HCT116 (cell line): Measurements from ENCODE around the gene CUL4A. TPM values are rescaled to one million over a fixed set of nuclear protein-coding genes. Genes with fewer than 3 reads are reported as not detected.

Source experiments
- ATAC-seq: fragments of 200-7000 bp; cut with Tn5 transposase; 2 replicates; pipeline ENCODE4 v1.9.1; 2020; ENCODE audit warnings: mild to moderate bottlenecking, moderate library complexity
- BruUV-seq: library from RNA; stranded (reverse); fragments of 400-500 nt; replicated peaks from 2 replicates; lab custom pipeline; 2021; lab: Mats Ljungman, UMichigan
- CTCF ChIA-PET: fragments of 300-600 bp; sonication (Branson Sonifier 250); formaldehyde crosslinking; loops from one replicate; lab custom pipeline; 2021; ENCODE audit warnings: antibody characterized with exemption; lab: Charles Lee
- POLR2A ChIA-PET: fragments of 300-600, 350-600 bp; sonication (Branson Sonifier 250); formaldehyde crosslinking; loops from one replicate; lab custom pipeline; 2021; ENCODE audit warnings: antibody characterized with exemption; lab: Charles Lee
- RAD21 ChIA-PET, 2 experiments: fragments of 300-600 bp; sonication (Branson Sonifier 250); formaldehyde crosslinking; loops; one replicate each; lab custom pipeline; 2023; ENCODE audit warnings: low total read pairs in 2 of 2; ENCODE audit not compliant: uncharacterized antibody in 2 of 2, unreplicated experiment in 2 of 2, low non-redundant PET in 1 of 2; lab: Charles Lee
- DNase-seq: peaks from one replicate; pipeline ENCODE4 v3.0.0-alpha.2; 2010; ENCODE audit warnings: low read depth, low spot score
- H2AFZ ChIP-seq: fragments of 200-600 bp; shearing (Covaris generic), sonication (generic); 2 replicates; pipeline ENCODE4 v1.6.1; 2017; ENCODE audit warnings: low read depth, mixed run types, mixed read lengths, antibody characterized with exemption, low read length; ENCODE audit not compliant: poor library complexity, severe bottlenecking
- H3K27ac ChIP-seq: 2 replicates; pipeline ENCODE4 v1.5.1; 2012; ENCODE audit warnings: low read depth, low read length
- H3K27me3 ChIP-seq: fragments of 200-600 bp; sonication (generic); 2 replicates; pipeline ENCODE4 v1.6.1; 2016; ENCODE audit warnings: mixed run types, low read length, mixed read lengths; ENCODE audit not compliant: insufficient read depth
- H3K36me3 ChIP-seq, 2 experiments: fragments of 200-500 bp in 1 of 2; fragments of 200-600 bp in 1 of 2; sonication (Bioruptor generic) in 1 of 2; sonication (generic) in 1 of 2; 2 replicates each; pipeline versions ENCODE4 v1.5.1 to v1.6.1; 2014 to 2016; ENCODE audit warnings: low read length in 2 of 2, inconsistent platforms in 1 of 2, mixed read lengths in 1 of 2, mixed run types in 1 of 2; ENCODE audit not compliant: insufficient read depth in 2 of 2, control insufficient read depth in 1 of 2
- H3K4me1 ChIP-seq, 2 experiments: fragments of 200-600 bp in 1 of 2; sonication (generic) in 1 of 2; 2 replicates each; pipeline versions ENCODE4 v1.5.1 to v1.6.1; 2012 to 2017; ENCODE audit warnings: low read length in 2 of 2, inconsistent platforms in 1 of 2, mild to moderate bottlenecking in 1 of 2, mixed read lengths in 1 of 2, mixed run types in 1 of 2, moderate library complexity in 1 of 2; ENCODE audit not compliant: insufficient read depth in 2 of 2, control insufficient read depth in 1 of 2
- H3K4me2 ChIP-seq: fragments of 200-600 bp; sonication (generic); 2 replicates; pipeline ENCODE4 v1.6.1; 2017; ENCODE audit warnings: mixed run types, low read length, mixed read lengths
- H3K4me3 ChIP-seq, 2 experiments: fragments of 200-600 bp in 1 of 2; sonication (generic) in 1 of 2; replicated peaks in 1 of 2; 2 replicates each; pipeline ENCODE4 v1.5.1; 2011 to 2016; ENCODE audit warnings: low read length in 2 of 2, control low read depth in 1 of 2, low read depth in 1 of 2, mild to moderate bottlenecking in 1 of 2, mixed read lengths in 1 of 2, mixed run types in 1 of 2
- H3K79me2 ChIP-seq: fragments of 200-600 bp; sonication (generic); 2 replicates; pipeline ENCODE4 v1.6.1; 2017; ENCODE audit warnings: mild to moderate bottlenecking, mixed run types, low read length, moderate library complexity, mixed read lengths; ENCODE audit not compliant: insufficient read depth
- H3K9ac ChIP-seq: fragments of 200-600 bp; sonication (generic); 2 replicates; pipeline ENCODE4 v1.6.1; 2016; ENCODE audit warnings: low read length, mixed read lengths
- H3K9me2 ChIP-seq: fragments of 200-600 bp; sonication (generic), shearing (Covaris generic); 2 replicates; pipeline ENCODE4 v1.6.1; 2017; ENCODE audit warnings: mixed run types, mild to moderate bottlenecking, moderate library complexity; ENCODE audit not compliant: insufficient read depth
- H3K9me3 ChIP-seq, 2 experiments: fragments of 200-500 bp in 1 of 2; fragments of 200-600 bp in 1 of 2; sonication (Bioruptor generic) in 1 of 2; sonication (generic) in 1 of 2; 2 replicates each; pipeline ENCODE4 v1.6.1; 2014 to 2017; ENCODE audit warnings: low read length in 2 of 2, mixed read lengths in 2 of 2, inconsistent platforms in 1 of 2, low read depth in 1 of 2, mild to moderate bottlenecking in 1 of 2, mixed run types in 1 of 2, moderate library complexity in 1 of 2; ENCODE audit not compliant: control insufficient read depth in 1 of 2, insufficient read depth in 1 of 2
- H4K20me1 ChIP-seq: fragments of 200-600 bp; sonication (generic), shearing (Covaris generic); 2 replicates; pipeline ENCODE4 v1.6.1; 2017; ENCODE audit warnings: mixed run types, mild to moderate bottlenecking, moderate library complexity; ENCODE audit not compliant: insufficient read depth
- CBX3 ChIP-seq: IDR thresholded peaks from 2 replicates; pipeline ENCODE4 v1.6.1; 2012; ENCODE audit warnings: low read depth
- EGR1 ChIP-seq: IDR thresholded peaks from 2 replicates; pipeline ENCODE4 v1.6.1; 2012; ENCODE audit warnings: low read depth
- ELF1 ChIP-seq: IDR thresholded peaks from 2 replicates; pipeline ENCODE4 v1.6.1; 2012; ENCODE audit warnings: low read depth, borderline replicate concordance
- EZH2 ChIP-seq: fragments of 200-600 bp; sonication (generic); IDR thresholded peaks from 2 replicates; pipeline ENCODE4 v1.6.1; 2017; ENCODE audit warnings: antibody characterized with exemption, mixed run types
- EZH2phosphoT487 ChIP-seq: fragments of 200-600 bp; IDR thresholded peaks from 2 replicates; pipeline ENCODE4 v1.6.1; 2018; ENCODE audit warnings: antibody characterized with exemption, borderline replicate concordance
- FOSL1 ChIP-seq: IDR thresholded peaks from 2 replicates; pipeline ENCODE4 v1.6.1; 2012; ENCODE audit warnings: low read depth
- JUND ChIP-seq: IDR thresholded peaks from 2 replicates; pipeline ENCODE4 v1.6.1; 2012
- POLR2A ChIP-seq: IDR thresholded peaks from 2 replicates; pipeline ENCODE4 v1.7.0; 2011; ENCODE audit warnings: borderline replicate concordance; ENCODE audit not compliant: insufficient read depth, insufficient read length; ENCODE audit errors: extremely low read depth
- SIN3A ChIP-seq: IDR thresholded peaks from 2 replicates; pipeline ENCODE4 v1.6.1; 2012; ENCODE audit warnings: low read depth
- SP1 ChIP-seq: IDR thresholded peaks from 2 replicates; pipeline ENCODE4 v1.6.1; 2012; ENCODE audit warnings: low read depth
- TCF7L2 ChIP-seq: IDR thresholded peaks from 2 replicates; pipeline ENCODE4 v1.7.0; 2011; ENCODE audit warnings: borderline replicate concordance, inconsistent platforms; ENCODE audit not compliant: insufficient read depth, insufficient read length; ENCODE audit errors: extremely low read depth
- YY1 ChIP-seq: IDR thresholded peaks from 2 replicates; pipeline ENCODE4 v1.6.1; 2011; ENCODE audit warnings: low read length, low read depth, moderate library complexity, mild to moderate bottlenecking; ENCODE audit not compliant: insufficient replicate concordance; ENCODE audit errors: extremely low read depth
- ZFX ChIP-seq: fragments of 450-650 bp; IDR thresholded peaks from 2 replicates; pipeline ENCODE4 v1.6.1; 2017
- ZNF274 ChIP-seq: fragments of 200-500 bp; sonication (Bioruptor generic); IDR thresholded peaks from 2 replicates; pipeline ENCODE4 v1.6.1; 2014; ENCODE audit warnings: mild to moderate bottlenecking, low read depth, low read length, inconsistent platforms
- intact Hi-C: fragments of 100-400 bp; cut with micrococcal nuclease; formaldehyde crosslinking; loops from 2 replicates; pipeline ENCODE4 v1.10.0; 2022
- total RNA-seq: library from RNA; stranded (reverse); gene quantifications from one replicate; pipeline ENCODE4 v1.2.1, GENCODE V29; 2021; ENCODE audit not compliant: unreplicated experiment
- TF ChIP-seq, protein P1 (sequence below): IDR thresholded peaks from 2 replicates; pipeline ENCODE4 v1.6.1; 2012
- TF ChIP-seq, protein P2 (sequence below): IDR thresholded peaks from 2 replicates; pipeline ENCODE4 v1.6.1; 2011; ENCODE audit warnings: mild to moderate bottlenecking, low read length, moderate library complexity; ENCODE audit not compliant: insufficient replicate concordance; ENCODE audit errors: extremely low read depth
- TF ChIP-seq, protein P3 (sequence below), 3 experiments: fragments of 200-600 bp in 1 of 3; sonication (generic) in 1 of 3; IDR thresholded peaks in 2 of 3; conservative IDR thresholded peaks in 1 of 3; 2 replicates each; pipeline ENCODE4 v1.5.1; 2012 to 2017; ENCODE audit warnings: low read depth in 2 of 3, low read length in 2 of 3, antibody characterized with exemption in 1 of 3, borderline replicate concordance in 1 of 3, control low read depth in 1 of 3, mild to moderate bottlenecking in 1 of 3, mixed read lengths in 1 of 3, mixed run types in 1 of 3, moderate library complexity in 1 of 3; ENCODE audit not compliant: insufficient read depth in 1 of 3
- TF ChIP-seq, protein P4 (sequence below): IDR thresholded peaks from 2 replicates; pipeline ENCODE4 v1.6.1; 2012
- TF ChIP-seq, protein P5 (sequence below): IDR thresholded peaks from 2 replicates; pipeline ENCODE4 v1.6.1; 2012; ENCODE audit warnings: low read depth

Gene CUL4A
- total RNA-seq, 1 experiment from 2014 or later = 76.5 TPM

DNA sequence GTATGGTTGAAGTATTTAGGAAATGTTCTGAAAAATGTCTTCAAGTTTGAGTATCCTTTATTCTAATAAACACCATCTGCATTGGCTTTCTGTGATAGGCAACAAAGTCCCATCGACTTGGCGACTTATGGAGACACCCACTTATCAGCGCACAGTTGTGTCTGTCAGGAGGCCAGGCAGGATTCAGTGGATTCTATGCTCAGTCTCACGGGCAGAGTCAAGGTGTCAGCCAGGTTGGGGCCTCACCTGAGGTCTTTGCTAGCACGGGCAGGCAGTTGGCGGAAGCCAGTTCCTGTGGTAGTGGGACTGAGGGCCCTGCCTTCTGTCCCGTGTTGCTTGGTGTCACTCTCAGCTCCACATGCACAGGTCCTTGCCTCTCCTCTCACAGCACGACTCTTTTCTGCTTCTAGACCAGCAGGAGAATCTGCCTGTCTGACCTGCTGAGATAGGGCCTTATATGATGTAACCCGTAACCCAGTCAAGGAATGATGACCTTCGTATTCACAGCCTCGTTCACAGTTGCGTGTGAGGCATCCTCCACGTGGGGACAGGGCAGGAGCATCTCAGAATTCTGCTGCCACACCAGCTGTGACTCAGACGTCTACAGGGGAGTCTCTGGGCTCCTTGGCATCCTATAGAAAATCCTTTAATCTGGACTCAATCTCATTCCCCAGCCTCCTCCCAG is 10.0 kb downstream of the CUL4A start:
- peaks cover 2 to 24% of the 10 kb centered on the region in 2 experiments; a peak in 2 of 4 replicates for H3K36me3 ChIP-seq
- no peaks in the 10 kb centered on the region for H3K27me3 ChIP-seq
- no peak for DNase-seq
- peaks cover 98% of the 10 kb centered on the region for H3K79me2 ChIP-seq
- CTCF ChIA-PET = no interaction called here
- H3K9me2 ChIP-seq = no peaks in the 10 kb centered on the region
- TF ChIP-seq ZFX (no peak), EZH2 (no peak), ZNF274 (no peak), JUND (no peak), SIN3A (no peak), POLR2A (no peak), EGR1 (no peak), ELF1 (no peak), SP1 (no peak), FOSL1 (no peak), CBX3 (no peak), EZH2phosphoT487 (no peak), YY1 (no peak), TCF7L2 (no peak)
- TF ChIP-seq, protein P1, sequence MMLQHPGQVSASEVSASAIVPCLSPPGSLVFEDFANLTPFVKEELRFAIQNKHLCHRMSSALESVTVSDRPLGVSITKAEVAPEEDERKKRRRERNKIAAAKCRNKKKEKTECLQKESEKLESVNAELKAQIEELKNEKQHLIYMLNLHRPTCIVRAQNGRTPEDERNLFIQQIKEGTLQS = no peak
- TF ChIP-seq, protein P2, sequence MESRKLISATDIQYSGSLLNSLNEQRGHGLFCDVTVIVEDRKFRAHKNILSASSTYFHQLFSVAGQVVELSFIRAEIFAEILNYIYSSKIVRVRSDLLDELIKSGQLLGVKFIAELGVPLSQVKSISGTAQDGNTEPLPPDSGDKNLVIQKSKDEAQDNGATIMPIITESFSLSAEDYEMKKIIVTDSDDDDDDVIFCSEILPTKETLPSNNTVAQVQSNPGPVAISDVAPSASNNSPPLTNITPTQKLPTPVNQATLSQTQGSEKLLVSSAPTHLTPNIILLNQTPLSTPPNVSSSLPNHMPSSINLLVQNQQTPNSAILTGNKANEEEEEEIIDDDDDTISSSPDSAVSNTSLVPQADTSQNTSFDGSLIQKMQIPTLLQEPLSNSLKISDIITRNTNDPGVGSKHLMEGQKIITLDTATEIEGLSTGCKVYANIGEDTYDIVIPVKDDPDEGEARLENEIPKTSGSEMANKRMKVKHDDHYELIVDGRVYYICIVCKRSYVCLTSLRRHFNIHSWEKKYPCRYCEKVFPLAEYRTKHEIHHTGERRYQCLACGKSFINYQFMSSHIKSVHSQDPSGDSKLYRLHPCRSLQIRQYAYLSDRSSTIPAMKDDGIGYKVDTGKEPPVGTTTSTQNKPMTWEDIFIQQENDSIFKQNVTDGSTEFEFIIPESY = no peak
- TF ChIP-seq, protein P3, sequence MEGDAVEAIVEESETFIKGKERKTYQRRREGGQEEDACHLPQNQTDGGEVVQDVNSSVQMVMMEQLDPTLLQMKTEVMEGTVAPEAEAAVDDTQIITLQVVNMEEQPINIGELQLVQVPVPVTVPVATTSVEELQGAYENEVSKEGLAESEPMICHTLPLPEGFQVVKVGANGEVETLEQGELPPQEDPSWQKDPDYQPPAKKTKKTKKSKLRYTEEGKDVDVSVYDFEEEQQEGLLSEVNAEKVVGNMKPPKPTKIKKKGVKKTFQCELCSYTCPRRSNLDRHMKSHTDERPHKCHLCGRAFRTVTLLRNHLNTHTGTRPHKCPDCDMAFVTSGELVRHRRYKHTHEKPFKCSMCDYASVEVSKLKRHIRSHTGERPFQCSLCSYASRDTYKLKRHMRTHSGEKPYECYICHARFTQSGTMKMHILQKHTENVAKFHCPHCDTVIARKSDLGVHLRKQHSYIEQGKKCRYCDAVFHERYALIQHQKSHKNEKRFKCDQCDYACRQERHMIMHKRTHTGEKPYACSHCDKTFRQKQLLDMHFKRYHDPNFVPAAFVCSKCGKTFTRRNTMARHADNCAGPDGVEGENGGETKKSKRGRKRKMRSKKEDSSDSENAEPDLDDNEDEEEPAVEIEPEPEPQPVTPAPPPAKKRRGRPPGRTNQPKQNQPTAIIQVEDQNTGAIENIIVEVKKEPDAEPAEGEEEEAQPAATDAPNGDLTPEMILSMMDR (IDR thresholded peaks at IDR 0.05 in 2 of 3, conservative IDR thresholded peaks at IDR 0.05 in 1 of 3; ENCODE audit: borderline replicate concordance in 1 of 3, insufficient read depth in 1 of 3, low read depth in 2 of 3, low read length in 2 of 3) = no peak
- TF ChIP-seq, protein P4, sequence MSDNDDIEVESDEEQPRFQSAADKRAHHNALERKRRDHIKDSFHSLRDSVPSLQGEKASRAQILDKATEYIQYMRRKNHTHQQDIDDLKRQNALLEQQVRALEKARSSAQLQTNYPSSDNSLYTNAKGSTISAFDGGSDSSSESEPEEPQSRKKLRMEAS = no peak
- TF ChIP-seq, protein P5, sequence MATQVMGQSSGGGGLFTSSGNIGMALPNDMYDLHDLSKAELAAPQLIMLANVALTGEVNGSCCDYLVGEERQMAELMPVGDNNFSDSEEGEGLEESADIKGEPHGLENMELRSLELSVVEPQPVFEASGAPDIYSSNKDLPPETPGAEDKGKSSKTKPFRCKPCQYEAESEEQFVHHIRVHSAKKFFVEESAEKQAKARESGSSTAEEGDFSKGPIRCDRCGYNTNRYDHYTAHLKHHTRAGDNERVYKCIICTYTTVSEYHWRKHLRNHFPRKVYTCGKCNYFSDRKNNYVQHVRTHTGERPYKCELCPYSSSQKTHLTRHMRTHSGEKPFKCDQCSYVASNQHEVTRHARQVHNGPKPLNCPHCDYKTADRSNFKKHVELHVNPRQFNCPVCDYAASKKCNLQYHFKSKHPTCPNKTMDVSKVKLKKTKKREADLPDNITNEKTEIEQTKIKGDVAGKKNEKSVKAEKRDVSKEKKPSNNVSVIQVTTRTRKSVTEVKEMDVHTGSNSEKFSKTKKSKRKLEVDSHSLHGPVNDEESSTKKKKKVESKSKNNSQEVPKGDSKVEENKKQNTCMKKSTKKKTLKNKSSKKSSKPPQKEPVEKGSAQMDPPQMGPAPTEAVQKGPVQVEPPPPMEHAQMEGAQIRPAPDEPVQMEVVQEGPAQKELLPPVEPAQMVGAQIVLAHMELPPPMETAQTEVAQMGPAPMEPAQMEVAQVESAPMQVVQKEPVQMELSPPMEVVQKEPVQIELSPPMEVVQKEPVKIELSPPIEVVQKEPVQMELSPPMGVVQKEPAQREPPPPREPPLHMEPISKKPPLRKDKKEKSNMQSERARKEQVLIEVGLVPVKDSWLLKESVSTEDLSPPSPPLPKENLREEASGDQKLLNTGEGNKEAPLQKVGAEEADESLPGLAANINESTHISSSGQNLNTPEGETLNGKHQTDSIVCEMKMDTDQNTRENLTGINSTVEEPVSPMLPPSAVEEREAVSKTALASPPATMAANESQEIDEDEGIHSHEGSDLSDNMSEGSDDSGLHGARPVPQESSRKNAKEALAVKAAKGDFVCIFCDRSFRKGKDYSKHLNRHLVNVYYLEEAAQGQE = no peak
- TF ChIP-seq, all 23 proteins: peak for 0
- no peak overlapping the region for H2AFZ ChIP-seq
- H3K27ac ChIP-seq = no peak overlapping the region
- no peaks in the 10 kb centered on the region for H3K9me3 ChIP-seq
- peaks cover 10% of the 10 kb centered on the region; the same call in 1 of the 2 replicates for H4K20me1 ChIP-seq
- RAD21 ChIA-PET = no interaction called here
- H3K4me2 ChIP-seq = no peak overlapping the region
- no TSS peak for BruUV-seq
- intact Hi-C loops = no loop called here
- no peak overlapping the region for H3K9ac ChIP-seq
- ATAC-seq = no peak
- H3K4me1 ChIP-seq = peaks cover 20 to 29% of the 10 kb centered on the region in 2 experiments
- POLR2A ChIA-PET = no interaction called here
- H3K4me3 ChIP-seq = no peak overlapping the region
